Heart left ventricle (tissue), 16 donors: ENCODE results near the gene POU6F2. TPM values are rescaled to one million over a fixed set of nuclear protein-coding genes. Genes with fewer than 3 reads are reported as not detected.

Experiments
- ATAC-seq, 4 donors: fragments of 200-7000 bp; cut with Tn5 transposase; one replicate each; pipeline ENCODE4 v1.9.1; 2020 to 2022; ENCODE audit warnings: moderate library complexity in 4 of 4, mild to moderate bottlenecking in 3 of 4, moderate number of reproducible peaks in 1 of 4
- DNase-seq, 5 donors: peaks; one replicate each; pipeline ENCODE4 v3.0.0-alpha.2; 2020
- H3K27ac ChIP-seq, 12 donors: fragments of 200-600 bp; sonication (generic) in 4 of 12; one replicate each; pipeline versions ENCODE4 v1.5.0 to v1.8.0; 2016 to 2022; ENCODE audit warnings: mild to moderate bottlenecking in 2 of 12
- H3K27me3 ChIP-seq, 9 donors: fragments of 200-600 bp; sonication (generic) in 2 of 9; one replicate each; pipeline versions ENCODE4 v1.5.1 to v1.8.0; 2016 to 2022; ENCODE audit warnings: mild to moderate bottlenecking in 3 of 9
- H3K36me3 ChIP-seq, 9 donors: fragments of 200-600 bp; sonication (generic) in 2 of 9; one replicate each; pipeline versions ENCODE4 v1.5.0 to v1.8.0; 2018 to 2022; ENCODE audit warnings: mild to moderate bottlenecking in 2 of 9
- H3K4me1 ChIP-seq, 12 donors: fragments of 200-600 bp; sonication (generic) in 4 of 12; one replicate each; pipeline versions ENCODE4 v1.5.0 to v1.8.0; 2016 to 2022; ENCODE audit warnings: mild to moderate bottlenecking in 3 of 12
- H3K4me3 ChIP-seq, 12 donors: fragments of 200-600 bp; sonication (generic) in 4 of 12; one replicate each; pipeline versions ENCODE4 v1.5.0 to v1.8.0; 2017 to 2022; ENCODE audit warnings: mild to moderate bottlenecking in 9 of 12, moderate library complexity in 4 of 12
- H3K9me3 ChIP-seq, 12 donors: fragments of 200-600 bp; sonication (generic) in 4 of 12; one replicate each; pipeline versions ENCODE4 v1.5.0 to v1.8.0; 2016 to 2022; ENCODE audit warnings: mild to moderate bottlenecking in 1 of 12
- CTCF ChIP-seq, 12 donors: fragments of 200-600 bp; sonication (generic) in 4 of 12; IDR thresholded peaks; one replicate each; pipeline versions ENCODE4 v1.5.0 to v1.8.0; 2018 to 2022; ENCODE audit warnings: antibody characterized with exemption in 12 of 12, mild to moderate bottlenecking in 5 of 12
- POLR2A ChIP-seq, 2 donors: fragments of 450-650 bp; IDR thresholded peaks; one replicate each; pipeline ENCODE4 v1.6.1; 2017; ENCODE audit warnings: antibody characterized with exemption in 2 of 2, mild to moderate bottlenecking in 2 of 2, moderate library complexity in 2 of 2
- WGBS, 4 donors: extraction: QIAGEN DNeasy Blood & Tissue Kit in 2 of 4; methylation state at CpG; one replicate each; pipeline versions ENCODE4 v1.1.5 to v1.1.7; 2013 to 2018; 5-methylcytosine and 5-hydroxymethylcytosine counted together
- intact Hi-C, 10 donors: fragments of 100-400 bp; cut with DNase I; formaldehyde crosslinking; loops; one replicate each; pipeline versions ENCODE4 v1.11.1 to v1.14.2; 2022
- polyA plus RNA-seq, 2 donors: library from polyadenylated mRNA; stranded (reverse); fragments of 200-250 nt; gene quantifications; one replicate each; pipeline ENCODE4 v1.2.3, GENCODE V29; 2013
- total RNA-seq, 9 donors: library from RNA; depleted of rRNA in 2 of 9; stranded (reverse); fragments of >200 nt in 2 of 9; fragmentation: NEBNext Ultra II Directional in 3 of 9; extraction: Animal tissue kit (Norgen Biotek cat#: 25700) in 3 of 9; gene quantifications; one replicate each; pipeline versions ENCODE4 v1.1.0 to v1.2.4, GENCODE V29; 2016 to 2023
- donor health status: ischemic (EF 13 %, LVEDD 7.1; RV severe dilation, severe dysfunction).
- donor health status: healthy with polysubstance abuse.
- donor health status: DM: no; HTN: yes; CAD: no.
- donor health status: DM: no; HTN: no; CAD: no.
- donor health status: ischemic (EF 25% LVEDD 6.9; RV normal size, moderate dysfunction).
- donor health status: ischemic (EF 25% LVEDD 5.7; RV mildly dilated, moderate dysfunction).
- donor health status: healthy.
- donor health status: DM: yes; HTN: yes; CAD: no.
- donor health status: ischemic (EF 35%, LVEDD 5.7; RV mildly dilated, moderate dysfunction).
- donor health status: nonischemic (EF 11% LVEDD 7.7; RV severe dilation, severe dysfunction).
- donor health status: DM: yes; HTN: yes; CAD: no.
- donor health status: PGD.
- donor health status: ischemic (EF 29% LVEDD 5.4; RV normal size, mild dysfunction).
- donor health status: nonischemic (EF 23%, LVEDD 6.1; RV moderate dilation, normal function).

Gene POU6F2
- total and polyA plus RNA-seq, 11 donors: 0.03 to 1.2 (median 0.38) TPM; not detected in 2

DNA sequence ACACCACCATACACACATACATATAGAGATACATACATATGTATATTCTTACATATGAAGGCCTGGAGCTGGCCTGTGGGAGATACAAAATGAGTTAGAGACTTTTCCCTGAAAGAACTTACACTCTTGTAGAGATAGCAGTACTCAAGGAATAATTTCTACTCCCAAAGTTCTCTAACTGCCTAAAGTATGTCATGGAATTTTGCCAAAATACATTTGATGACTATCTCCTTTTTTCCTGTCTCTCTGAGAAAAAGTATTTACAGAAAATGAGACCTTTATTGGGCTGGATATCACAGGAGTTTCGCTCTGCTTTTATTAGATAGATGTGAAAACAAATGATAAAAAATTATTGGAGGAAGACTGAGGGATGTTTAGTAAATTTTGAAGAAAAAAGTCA, 220.1 kb downstream of the POU6F2 start:
- TF ChIP-seq POLR2A (IDR thresholded peaks at IDR 0.05) (no peak), CTCF (IDR thresholded peaks at IDR 0.05) (no peak)
- Histone ChIP-seq H3K27me3 (no peaks in the 10 kb centered on the region), H3K27ac (no peak overlapping the region), H3K4me3 (no peak overlapping the region), H3K4me1 (peaks cover 0 to 3% (median 0%) of the 10 kb centered on the region in 12 donors), H3K9me3 (no peaks in the 10 kb centered on the region), H3K36me3 (no peaks in the 10 kb centered on the region)
- no peak for ATAC-seq
- 65 to 72% (median 69%) methylated on average over 1 of the region's 1 CpG for WGBS, 4 donors
- intact Hi-C loops: no loop called here
- DNase-seq: no peak

DNA sequence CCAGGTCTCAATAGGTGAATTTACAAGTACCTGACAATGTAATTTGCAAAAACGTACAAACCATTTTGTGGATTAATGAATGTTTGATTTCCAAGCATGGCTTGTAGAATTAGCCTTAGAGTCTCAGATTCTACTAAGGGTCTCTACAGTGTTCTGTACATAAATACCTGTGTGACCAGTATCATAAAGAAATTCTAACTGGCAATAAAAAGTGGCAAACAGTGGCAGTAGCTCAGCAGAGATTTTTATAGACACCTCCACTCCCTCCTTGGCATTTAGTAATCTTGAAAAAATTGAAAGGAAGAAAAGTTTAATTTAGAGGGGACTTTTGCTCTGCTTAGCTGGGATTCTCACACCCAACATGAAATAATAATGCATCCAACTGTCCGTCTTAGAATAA, 220.8 kb downstream of the POU6F2 start:
- no peak for TF ChIP-seq CTCF (IDR thresholded peaks at IDR 0.05)
- TF ChIP-seq POLR2A (IDR thresholded peaks at IDR 0.05): no peak
- ATAC-seq: no peak
- no peak overlapping the region for H3K27ac ChIP-seq
- H3K4me3 ChIP-seq: no peak overlapping the region
- H3K27me3 ChIP-seq: no peaks in the 10 kb centered on the region
- no peaks in the 10 kb centered on the region for H3K9me3 ChIP-seq
- no peaks in the 10 kb centered on the region for H3K36me3 ChIP-seq
- H3K4me1 ChIP-seq: peaks cover 0 to 3% (median 0%) of the 10 kb centered on the region in 12 donors
- no peak for DNase-seq
- intact Hi-C loops: no loop called here
- 69 to 81% (median 76%) methylated on average over 2 of the region's 2 CpGs for WGBS, 4 donors

DNA sequence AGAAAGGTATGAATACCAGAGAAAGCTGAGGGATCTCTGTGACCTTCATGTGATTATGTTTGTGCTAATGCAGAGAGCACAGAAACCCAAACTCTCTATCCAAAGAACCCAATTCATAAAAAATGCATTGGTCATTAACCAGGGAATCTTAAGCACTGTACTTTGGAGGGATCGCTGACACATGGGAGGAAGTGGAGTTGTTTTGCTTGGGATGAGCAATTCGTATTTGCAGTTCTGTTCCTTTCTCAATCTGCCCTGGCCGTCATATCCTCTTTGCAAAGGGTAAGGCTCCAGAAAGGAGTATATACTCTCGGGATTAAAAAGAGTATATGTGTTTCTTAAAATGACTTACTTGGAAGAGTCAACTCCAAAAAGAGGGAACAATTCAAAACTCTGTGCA, 221.3 kb downstream of the POU6F2 start:
- Histone ChIP-seq H3K4me3 (no peak overlapping the region), H3K9me3 (no peaks in the 10 kb centered on the region), H3K27ac (no peak overlapping the region), H3K4me1 (peaks cover 0 to 3% (median 0%) of the 10 kb centered on the region in 12 donors), H3K36me3 (no peaks in the 10 kb centered on the region), H3K27me3 (no peaks in the 10 kb centered on the region)
- intact Hi-C loops: no loop called here
- TF ChIP-seq CTCF (IDR thresholded peaks at IDR 0.05) (no peak), POLR2A (IDR thresholded peaks at IDR 0.05) (no peak)
- ATAC-seq (no peak), DNase-seq (no peak)
- WGBS, 4 donors: 48 to 67% (median 65%) methylated on average over 4 of the region's 4 CpGs

DNA sequence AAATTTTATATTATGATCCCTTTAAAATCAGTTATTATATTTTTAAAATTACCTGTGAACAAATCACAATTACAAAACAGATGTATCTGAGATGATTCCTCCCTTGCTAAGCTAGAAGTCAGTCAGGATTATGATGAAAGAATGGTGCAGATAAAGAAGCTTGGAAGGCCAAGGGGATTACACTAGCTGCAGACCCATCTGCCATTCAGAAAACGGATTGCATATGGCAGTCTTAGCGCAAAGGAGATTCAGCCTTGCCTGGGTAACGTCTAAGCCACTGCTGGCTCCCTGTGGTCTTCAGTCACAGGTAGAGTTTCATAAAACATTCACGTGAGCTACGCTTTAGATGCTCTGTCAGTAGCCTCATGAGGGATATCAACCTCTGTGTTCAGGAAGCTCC, 222.2 kb downstream of the POU6F2 start:
- H3K4me3 ChIP-seq: no peak overlapping the region
- H3K36me3 ChIP-seq: no peaks in the 10 kb centered on the region
- WGBS, 4 donors: 73 to 86% (median 81%) methylated on average over 5 of the region's 5 CpGs
- H3K27me3 ChIP-seq: no peaks in the 10 kb centered on the region
- DNase-seq (no peak), ATAC-seq (no peak)
- H3K9me3 ChIP-seq: no peaks in the 10 kb centered on the region
- H3K4me1 ChIP-seq: peaks cover 0 to 3% (median 0%) of the 10 kb centered on the region in 12 donors
- TF ChIP-seq CTCF (IDR thresholded peaks at IDR 0.05) (no peak), POLR2A (IDR thresholded peaks at IDR 0.05) (no peak)
- intact Hi-C loops: no loop called here
- H3K27ac ChIP-seq: no peak overlapping the region
